Measurements from ENCODE around the gene OGFR. TPM values are rescaled to one million over a fixed set of nuclear protein-coding genes. Genes with fewer than 3 reads are reported as not detected.

OGFR gene
- total and polyA plus RNA-seq, 2 donors (not counting 3 experiments of a cell fraction or from before 2014, with no cell fraction given) = 30.8 to 44.0 TPM

DNA sequence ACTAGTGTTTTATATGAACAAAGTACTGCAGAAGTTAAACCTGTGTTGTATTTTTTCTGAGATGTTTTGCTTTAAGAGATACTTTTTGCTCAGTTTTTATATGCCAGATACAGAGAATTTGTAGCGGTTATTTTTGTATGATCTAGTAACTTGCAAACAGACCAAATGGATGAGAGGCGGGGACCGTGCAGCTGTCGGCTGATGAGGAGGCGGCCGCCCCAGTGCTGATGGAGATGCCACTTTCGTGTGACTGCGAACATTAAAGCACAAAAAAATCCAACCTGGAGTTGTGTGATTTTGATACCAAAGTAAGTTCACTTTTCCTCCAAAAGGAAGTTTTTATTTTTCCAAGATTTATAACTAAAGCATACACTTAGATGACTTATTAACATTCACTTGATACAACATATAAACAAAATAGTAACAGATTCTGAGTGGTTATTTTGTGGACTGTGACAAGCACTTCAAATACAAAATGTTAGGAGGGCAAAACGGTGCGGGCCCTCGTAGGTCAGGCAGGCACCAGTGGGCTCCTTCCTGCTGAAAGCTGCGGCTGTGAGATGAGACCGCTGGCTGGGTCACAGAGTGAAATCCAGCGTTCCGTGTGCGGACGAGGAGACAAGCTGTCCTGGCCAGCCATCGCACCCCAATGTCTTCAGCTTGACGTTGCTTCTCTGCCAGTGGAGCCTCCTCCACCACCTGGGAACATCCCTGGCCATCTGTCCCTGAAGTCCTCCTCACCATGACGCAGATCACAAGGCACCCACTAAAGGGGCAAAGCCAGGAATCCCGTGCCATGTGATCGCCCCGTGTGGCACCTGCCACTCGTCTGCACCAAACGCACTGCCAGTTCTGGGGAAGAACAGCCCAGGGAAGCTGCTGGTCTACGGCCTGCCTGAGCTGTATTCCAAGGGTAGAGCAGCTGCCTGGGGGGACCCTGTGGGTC lies 4.0 kb upstream of the OGFR start:
- CTCF ChIA-PET = no interaction called here

GRCh38 chr20:62801284-62802010 lies 3.2 kb upstream of the OGFR start:
- no peak for TF ChIP-seq MAX (IDR thresholded peaks at IDR 0.05; ENCODE audit: insufficient read depth, insufficient read length)
- no peak for TF ChIP-seq JUN (IDR thresholded peaks at IDR 0.05; ENCODE audit: borderline replicate concordance, insufficient read depth, insufficient read length, low read depth)
- TF ChIP-seq POLR2AphosphoS5 (IDR thresholded peaks at IDR 0.05; ENCODE audit: insufficient read depth, low read depth, low read length) = no peak
- no peak for TF ChIP-seq GATA2 (IDR thresholded peaks at IDR 0.05; ENCODE audit: insufficient read depth, insufficient read length, low read depth, low read length)
- no peak for TF ChIP-seq MYC (IDR thresholded peaks at IDR 0.05; ENCODE audit: low read depth, low read length)
- TF ChIP-seq, protein P1, sequence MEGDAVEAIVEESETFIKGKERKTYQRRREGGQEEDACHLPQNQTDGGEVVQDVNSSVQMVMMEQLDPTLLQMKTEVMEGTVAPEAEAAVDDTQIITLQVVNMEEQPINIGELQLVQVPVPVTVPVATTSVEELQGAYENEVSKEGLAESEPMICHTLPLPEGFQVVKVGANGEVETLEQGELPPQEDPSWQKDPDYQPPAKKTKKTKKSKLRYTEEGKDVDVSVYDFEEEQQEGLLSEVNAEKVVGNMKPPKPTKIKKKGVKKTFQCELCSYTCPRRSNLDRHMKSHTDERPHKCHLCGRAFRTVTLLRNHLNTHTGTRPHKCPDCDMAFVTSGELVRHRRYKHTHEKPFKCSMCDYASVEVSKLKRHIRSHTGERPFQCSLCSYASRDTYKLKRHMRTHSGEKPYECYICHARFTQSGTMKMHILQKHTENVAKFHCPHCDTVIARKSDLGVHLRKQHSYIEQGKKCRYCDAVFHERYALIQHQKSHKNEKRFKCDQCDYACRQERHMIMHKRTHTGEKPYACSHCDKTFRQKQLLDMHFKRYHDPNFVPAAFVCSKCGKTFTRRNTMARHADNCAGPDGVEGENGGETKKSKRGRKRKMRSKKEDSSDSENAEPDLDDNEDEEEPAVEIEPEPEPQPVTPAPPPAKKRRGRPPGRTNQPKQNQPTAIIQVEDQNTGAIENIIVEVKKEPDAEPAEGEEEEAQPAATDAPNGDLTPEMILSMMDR (IDR thresholded peaks at IDR 0.05; ENCODE audit: extremely low read depth in 1 of 2, insufficient read depth in 1 of 2, low read depth in 1 of 2, low read length in 2 of 2) = no peak
- TF ChIP-seq FOS (IDR thresholded peaks at IDR 0.05; ENCODE audit: borderline replicate concordance, insufficient read depth, low read length) = no peak
- no peak for TF ChIP-seq EZH2 (IDR thresholded peaks at IDR 0.05; ENCODE audit: borderline replicate concordance, low read depth, low read length, severe bottlenecking)
- TF ChIP-seq POLR2A (IDR thresholded peaks at IDR 0.05; ENCODE audit: low read depth, low read length) = no peak
- no TSS peak for BruUV-seq (replicated peaks)
- intact Hi-C loops (cut with micrococcal nuclease) = loop anchor here (10.0 kb wide), 1 partner anchor 417 kb away; the partner anchor contains the start of gene RPS21
- FAIRE-seq = no peak
- Histone ChIP-seq H3K27me3 (ENCODE audit: control insufficient read depth in 2 of 2, insufficient read depth in 2 of 2, low read length in 2 of 2) (no peaks in the 10 kb centered on the region), H3K27ac (ENCODE audit: insufficient read depth, low read depth, low read length) (no peak overlapping the region), H3K9ac (replicated peaks; ENCODE audit: extremely low read depth, insufficient read depth, low read length) (no peak overlapping the region), H3K4me1 (ENCODE audit: control insufficient read depth, extremely low read depth, insufficient read depth, low read length) (peaks cover 14% of the 10 kb centered on the region), H3K4me3 (replicated peaks in 1 of 3; ENCODE audit: insufficient read depth in 1 of 3, low read depth in 1 of 3, low read length in 3 of 3) (no peak overlapping the region), H3K9me1 (replicated peaks; ENCODE audit: control insufficient read depth, extremely low read depth, insufficient read depth, low read length) (no peaks in the 10 kb centered on the region), H3K9me3 (replicated peaks; ENCODE audit: control insufficient read depth, insufficient read depth, low read length) (no peaks in the 10 kb centered on the region), H3K79me2 (ENCODE audit: control insufficient read depth, insufficient read depth, low read length) (peaks cover 25% of the 10 kb centered on the region), H4K20me1 (replicated peaks; ENCODE audit: control insufficient read depth, extremely low read depth, insufficient read depth, low read length) (no peaks in the 10 kb centered on the region), H2AFZ (ENCODE audit: low read depth, low read length) (no peak overlapping the region), H3K4me2 (ENCODE audit: insufficient read depth, low read length) (no peak overlapping the region), H3K36me3 (ENCODE audit: control insufficient read depth in 2 of 2, extremely low read depth in 1 of 2, insufficient read depth in 2 of 2, low read length in 2 of 2) (peaks cover 11 to 12% of the 10 kb centered on the region in 2 experiments)
- dilution Hi-C loops (cut with MboI; ENCODE audit: extremely low pct_ligation_motif_present, low sequenced_read_pairs) = no loop called here
- POLR2A ChIA-PET = no interaction called here
- CTCF ChIA-PET = no interaction called here
- DNase-seq (ENCODE audit: low read depth, low spot score) = no peak

More for the DNA sequence above, 4.0 kb upstream of the OGFR start:
- intact Hi-C loops (cut with micrococcal nuclease) (loop anchor here (10.0 kb wide), 1 partner anchor 416 kb away; the partner anchor contains the start of gene RPS21), dilution Hi-C loops (cut with MboI; ENCODE audit: extremely low pct_ligation_motif_present, low sequenced_read_pairs) (no loop called here)
- POLR2A ChIA-PET = no interaction called here
- Histone ChIP-seq H3K4me2 (ENCODE audit: insufficient read depth, low read length) (no peak overlapping the region), H3K9me1 (replicated peaks; ENCODE audit: control insufficient read depth, extremely low read depth, insufficient read depth, low read length) (no peaks in the 10 kb centered on the region), H3K79me2 (ENCODE audit: control insufficient read depth, insufficient read depth, low read length) (peaks cover 16% of the 10 kb centered on the region), H3K4me1 (ENCODE audit: control insufficient read depth, extremely low read depth, insufficient read depth, low read length) (peaks cover 10% of the 10 kb centered on the region), H3K27me3 (ENCODE audit: control insufficient read depth in 2 of 2, insufficient read depth in 2 of 2, low read length in 2 of 2) (no peaks in the 10 kb centered on the region), H3K9ac (replicated peaks; ENCODE audit: extremely low read depth, insufficient read depth, low read length) (no peak overlapping the region), H2AFZ (ENCODE audit: low read depth, low read length) (no peak overlapping the region), H3K4me3 (replicated peaks in 1 of 3; ENCODE audit: insufficient read depth in 1 of 3, low read depth in 1 of 3, low read length in 3 of 3) (no peak overlapping the region), H4K20me1 (replicated peaks; ENCODE audit: control insufficient read depth, extremely low read depth, insufficient read depth, low read length) (no peaks in the 10 kb centered on the region), H3K27ac (ENCODE audit: insufficient read depth, low read depth, low read length) (no peak overlapping the region), H3K9me3 (replicated peaks; ENCODE audit: control insufficient read depth, insufficient read depth, low read length) (no peaks in the 10 kb centered on the region), H3K36me3 (ENCODE audit: control insufficient read depth in 2 of 2, extremely low read depth in 1 of 2, insufficient read depth in 2 of 2, low read length in 2 of 2) (peaks cover 11 to 12% of the 10 kb centered on the region in 2 experiments)
- no peak for FAIRE-seq
- no peak for TF ChIP-seq EZH2 (IDR thresholded peaks at IDR 0.05; ENCODE audit: borderline replicate concordance, low read depth, low read length, severe bottlenecking)
- no peak for TF ChIP-seq POLR2A (IDR thresholded peaks at IDR 0.05; ENCODE audit: low read depth, low read length)
- no peak for TF ChIP-seq POLR2AphosphoS5 (IDR thresholded peaks at IDR 0.05; ENCODE audit: insufficient read depth, low read depth, low read length)
- no TSS peak for BruUV-seq (replicated peaks)
- DNase-seq (ENCODE audit: low read depth, low spot score) = no peak
